ENCODE measurements around the gene STK40.
A peak's percentile ranks its signal among the peaks of the same experiment; 100 is the strongest.

The STK40 gene

DNA sequence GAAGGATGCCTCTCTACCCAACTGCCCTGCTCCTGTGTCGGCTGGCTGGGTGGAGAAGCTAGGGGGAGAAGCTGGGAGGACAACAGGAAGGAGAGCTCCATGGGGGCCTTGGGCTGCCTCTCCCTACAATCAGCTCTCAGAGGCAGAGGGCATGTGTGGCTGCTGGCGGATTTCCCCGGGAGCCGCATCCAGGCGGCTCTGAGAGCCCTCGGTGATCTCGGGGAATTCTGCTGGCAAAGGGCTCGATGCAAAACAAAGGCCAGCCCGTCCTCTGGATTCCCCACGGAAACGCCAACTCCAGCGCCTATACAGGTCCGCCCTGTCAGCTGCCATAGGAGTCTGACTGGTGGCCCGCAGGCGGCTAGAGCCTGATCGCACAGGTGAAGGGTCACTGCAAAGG, 35.9 kb downstream of the STK40 start:
- H3K36me3 Mint-ChIP-seq (ENCODE audit: low read depth) = peaks cover 34% of the 10 kb centered on the region
- H3K9me3 Mint-ChIP-seq = no peaks in the 10 kb centered on the region
- H3K27ac Mint-ChIP-seq = no peak overlapping the region
- no peak overlapping the region for H3K4me3 Mint-ChIP-seq
- no peaks in the 10 kb centered on the region for H3K27me3 Mint-ChIP-seq
- ATAC-seq (no peak), DNase-seq (no peak)
- peaks cover 32% of the 10 kb centered on the region for H3K4me1 Mint-ChIP-seq

DNA sequence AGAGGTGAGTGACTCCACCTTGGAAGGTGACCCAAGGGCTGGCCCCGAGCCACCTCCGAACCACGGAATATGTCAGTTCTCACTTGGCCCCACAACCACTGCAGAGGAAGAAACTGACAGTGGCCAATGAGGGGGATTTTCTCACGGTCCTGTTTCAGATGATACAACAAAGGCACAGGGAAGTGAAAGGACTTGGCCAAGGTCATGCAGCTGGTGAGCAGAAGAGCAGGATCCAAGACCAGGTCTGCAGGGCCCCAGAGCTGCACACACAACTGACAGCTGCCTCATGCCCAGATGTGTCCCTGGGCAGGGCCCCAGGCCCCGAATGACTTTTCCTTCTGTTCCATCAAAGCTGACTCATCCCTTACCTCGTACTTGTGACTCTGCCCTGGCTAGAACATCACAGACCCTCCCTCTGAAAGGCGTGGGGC, 36.5 kb downstream of the STK40 start:
- peak; percentile 31 for ATAC-seq
- peaks cover 30% of the 10 kb centered on the region for H3K36me3 Mint-ChIP-seq (ENCODE audit: low read depth)

DNA sequence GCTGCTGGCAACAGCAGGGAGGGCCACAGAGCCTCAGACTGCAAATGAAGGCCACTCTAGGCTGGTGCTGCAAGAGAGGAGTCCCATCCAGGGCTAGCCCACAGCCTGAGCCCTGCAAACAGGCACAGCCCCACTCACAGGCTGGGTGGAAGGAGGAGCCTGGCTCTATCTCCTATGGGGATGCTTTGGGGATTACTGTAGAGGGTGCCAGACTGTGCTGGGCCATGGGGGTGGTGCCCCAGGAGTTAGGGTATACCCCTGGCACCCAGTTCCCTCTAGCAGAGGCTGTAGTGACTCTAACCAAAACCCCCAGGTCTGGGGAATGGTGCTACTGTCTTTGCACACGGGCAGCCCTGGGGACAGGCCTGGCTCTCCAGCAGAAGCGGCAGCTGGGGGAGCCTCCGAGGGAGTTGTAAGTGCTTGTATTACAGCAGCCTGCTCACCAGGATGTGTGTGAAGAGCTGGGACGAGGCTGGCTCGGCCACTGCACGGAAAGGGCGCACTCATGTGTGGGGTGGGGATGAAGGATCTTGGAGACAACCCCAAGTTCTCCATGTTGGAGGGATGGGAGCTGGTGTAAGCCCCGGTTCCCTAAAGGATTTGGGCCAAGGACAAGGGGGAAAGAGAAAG, 38.9 kb downstream of the STK40 start:
- ATAC-seq (no peak), DNase-seq (no peak)
- no peak overlapping the region for H3K27ac Mint-ChIP-seq
- H3K9me3 Mint-ChIP-seq = no peaks in the 10 kb centered on the region
- no peak overlapping the region for H3K4me3 Mint-ChIP-seq
- H3K36me3 Mint-ChIP-seq (ENCODE audit: low read depth) = peaks cover 20% of the 10 kb centered on the region
- H3K4me1 Mint-ChIP-seq = peaks cover 25% of the 10 kb centered on the region
- no peaks in the 10 kb centered on the region for H3K27me3 Mint-ChIP-seq

More for the DNA sequence above, 36.5 kb downstream of the STK40 start:
- no peak overlapping the region for H3K4me3 Mint-ChIP-seq
- no peaks in the 10 kb centered on the region for H3K27me3 Mint-ChIP-seq
- no peak for DNase-seq
- H3K27ac Mint-ChIP-seq = no peak overlapping the region
- peaks cover 32% of the 10 kb centered on the region for H3K4me1 Mint-ChIP-seq
- no peaks in the 10 kb centered on the region for H3K9me3 Mint-ChIP-seq

DNA sequence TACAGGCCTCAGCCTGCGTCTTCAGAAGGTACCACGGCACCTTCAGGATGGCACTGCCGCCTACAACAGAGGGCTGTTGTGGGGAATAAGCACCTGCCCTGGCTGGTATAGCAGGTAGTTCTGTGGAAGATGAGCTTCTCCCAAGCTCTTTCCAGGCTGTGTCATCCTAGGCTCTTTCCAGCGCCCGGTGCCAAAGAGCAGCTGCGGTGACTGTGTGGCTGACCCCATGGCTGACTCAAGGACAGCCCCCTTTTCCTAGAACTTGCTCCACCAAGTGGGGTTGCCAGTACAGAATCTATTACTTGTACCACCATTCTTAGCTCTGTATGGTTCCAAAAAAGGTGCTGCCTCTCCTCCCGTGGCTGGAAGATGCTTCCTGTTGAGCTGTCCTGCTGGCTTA, 40.4 kb downstream of the STK40 start:
- Mint-ChIP-seq H3K4me3 (no peak overlapping the region), H3K4me1 (peaks cover 10% of the 10 kb centered on the region), H3K27ac (no peak overlapping the region), H3K9me3 (no peaks in the 10 kb centered on the region), H3K36me3 (ENCODE audit: low read depth) (peaks cover 18% of the 10 kb centered on the region), H3K27me3 (no peaks in the 10 kb centered on the region)
- ATAC-seq (no peak), DNase-seq (no peak)

DNA sequence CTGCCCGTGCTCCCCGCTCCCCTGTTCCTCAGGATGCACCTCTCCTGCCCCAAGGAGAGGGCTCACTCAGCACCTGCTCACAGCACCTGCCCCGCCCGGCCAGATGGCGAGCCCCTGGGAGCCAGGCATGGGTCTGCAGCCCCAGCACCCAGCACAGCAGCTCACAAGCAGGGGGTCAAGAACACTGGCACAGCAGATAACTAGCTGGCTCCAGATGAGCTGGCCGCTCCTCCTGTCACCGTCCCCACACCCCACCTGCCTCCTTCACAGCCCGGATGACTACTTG, 41.4 kb downstream of the STK40 start:
- no peak for ATAC-seq
- no peaks in the 10 kb centered on the region for H3K9me3 Mint-ChIP-seq
- H3K27me3 Mint-ChIP-seq = no peaks in the 10 kb centered on the region
- H3K27ac Mint-ChIP-seq = no peak overlapping the region
- peaks cover 4% of the 10 kb centered on the region for H3K4me1 Mint-ChIP-seq
- DNase-seq = no peak
- H3K4me3 Mint-ChIP-seq = no peak overlapping the region
- H3K36me3 Mint-ChIP-seq (ENCODE audit: low read depth) = peaks cover 17% of the 10 kb centered on the region

DNA sequence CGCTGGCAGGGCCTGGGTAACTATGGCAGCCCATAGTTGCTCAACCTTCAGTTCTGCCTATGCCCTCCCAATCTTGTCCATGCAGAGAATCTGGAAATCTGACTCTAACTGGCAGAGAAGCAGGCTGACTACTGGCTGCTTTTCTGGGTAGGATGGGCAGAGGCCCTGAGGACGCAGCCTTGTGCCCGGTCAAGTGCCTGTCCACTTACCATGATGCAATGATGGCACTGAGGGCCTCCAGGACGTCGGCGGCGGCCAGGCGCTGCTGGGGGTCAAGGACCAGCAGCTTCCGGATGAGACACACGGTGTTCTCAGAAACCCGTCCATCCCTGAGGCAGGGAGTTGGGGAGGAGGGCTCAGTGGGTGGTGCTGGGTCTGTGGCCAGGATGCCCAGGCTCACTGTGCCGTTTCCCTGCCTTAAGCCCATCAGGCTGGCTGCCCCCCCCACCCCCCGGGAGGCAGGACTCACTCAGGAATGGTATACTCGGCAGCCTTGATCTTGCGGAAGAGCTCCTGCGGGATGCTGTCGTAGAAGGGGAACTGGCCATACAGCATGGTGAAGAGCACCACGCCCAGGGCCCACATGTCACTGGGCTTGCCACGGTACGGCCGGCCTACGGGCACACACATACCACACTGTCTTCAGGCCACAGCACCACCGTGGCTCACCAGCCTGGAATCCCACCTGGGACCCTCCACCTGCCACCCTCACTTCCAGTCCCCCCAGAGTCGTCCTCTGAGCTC, 41.9 kb downstream of the STK40 start:
- H3K36me3 Mint-ChIP-seq (ENCODE audit: low read depth) = peaks cover 17% of the 10 kb centered on the region
- no peaks in the 10 kb centered on the region for H3K9me3 Mint-ChIP-seq
- DNase-seq (no peak), ATAC-seq (no peak)
- H3K4me3 Mint-ChIP-seq = no peak overlapping the region
- H3K4me1 Mint-ChIP-seq = no peaks in the 10 kb centered on the region
- H3K27ac Mint-ChIP-seq = no peak overlapping the region
- no peaks in the 10 kb centered on the region for H3K27me3 Mint-ChIP-seq

DNA sequence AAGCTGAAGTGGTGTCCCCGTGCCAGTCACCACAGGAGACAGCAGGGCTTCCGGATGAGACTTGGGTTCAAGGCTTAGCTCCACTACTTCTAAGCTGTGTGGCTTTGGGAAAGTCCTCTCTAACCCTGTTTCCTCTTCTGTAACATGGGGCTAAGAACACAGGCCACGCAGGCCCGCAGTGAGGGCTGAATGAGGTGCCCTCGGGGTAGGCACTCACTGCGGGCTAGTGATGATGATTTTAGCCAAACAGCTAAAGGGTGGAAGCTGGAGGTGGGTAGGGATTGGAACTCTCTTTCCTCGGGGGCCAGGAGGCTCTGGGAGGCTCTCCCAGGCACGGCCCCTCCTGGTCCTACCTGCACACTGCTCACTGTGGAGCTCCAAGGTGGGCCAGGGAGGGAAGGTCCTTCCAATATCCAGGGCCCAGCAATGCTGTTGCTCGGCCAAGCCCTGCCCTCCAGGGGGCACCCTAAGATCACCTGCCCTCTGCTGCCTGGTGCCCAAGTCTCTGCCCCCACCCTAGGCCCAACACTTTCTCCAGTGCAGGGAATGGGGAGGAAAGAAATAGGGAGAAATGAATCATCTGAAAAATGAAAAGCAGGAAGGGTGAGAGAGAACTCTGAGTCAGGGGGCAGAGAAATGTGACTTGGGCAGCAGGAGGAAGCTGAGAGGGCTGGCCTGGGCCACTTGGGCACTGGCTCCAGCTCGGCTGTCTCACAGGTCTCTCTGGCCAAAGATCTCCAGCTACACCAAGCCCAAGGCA, 43.1 kb downstream of the STK40 start:
- Mint-ChIP-seq H3K4me1 (no peaks in the 10 kb centered on the region), H3K27me3 (no peaks in the 10 kb centered on the region), H3K4me3 (no peak overlapping the region), H3K27ac (no peak overlapping the region), H3K9me3 (no peaks in the 10 kb centered on the region), H3K36me3 (ENCODE audit: low read depth) (peaks cover 9% of the 10 kb centered on the region)
- DNase-seq (peak; percentile 63), ATAC-seq (peak; percentile 57)

DNA sequence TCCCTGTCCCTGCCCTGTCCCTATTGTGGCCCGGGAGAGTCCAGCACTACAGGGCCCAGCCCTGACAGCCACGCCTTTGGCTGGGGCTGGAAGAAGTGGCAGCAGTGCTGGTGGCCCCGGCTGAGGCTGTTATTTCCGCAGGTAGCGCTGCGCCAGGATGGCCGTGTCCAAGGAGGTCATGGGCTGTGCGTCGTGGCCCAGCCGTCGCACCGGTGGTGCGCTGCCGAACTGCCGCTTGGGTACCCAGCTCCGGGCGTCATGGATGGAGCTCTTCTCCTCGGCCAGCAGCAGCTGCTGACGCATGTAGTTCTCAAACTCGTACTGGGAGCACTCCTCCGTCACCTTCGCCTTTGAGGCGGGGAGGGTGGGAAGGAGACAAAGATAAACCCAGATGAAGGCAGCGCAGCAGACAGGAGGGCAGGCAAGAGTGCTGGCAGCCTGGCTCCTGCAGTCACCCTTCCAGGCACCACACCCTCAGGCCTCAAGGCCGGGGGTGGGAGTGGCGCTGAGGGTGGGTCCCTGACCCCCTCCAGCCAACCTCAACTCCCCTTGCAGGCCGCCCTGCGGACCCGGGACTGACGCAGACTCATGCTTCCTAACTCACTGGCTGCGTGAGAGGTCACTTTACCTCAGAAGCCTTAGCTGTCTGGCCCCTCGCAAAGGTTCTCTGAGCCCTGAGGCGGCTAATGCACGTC, 44.0 kb downstream of the STK40 start:
- no peak overlapping the region for H3K4me3 Mint-ChIP-seq
- no peak overlapping the region for H3K27ac Mint-ChIP-seq
- no peak for ATAC-seq
- H3K27me3 Mint-ChIP-seq = no peaks in the 10 kb centered on the region
- H3K4me1 Mint-ChIP-seq = no peaks in the 10 kb centered on the region
- H3K9me3 Mint-ChIP-seq = no peaks in the 10 kb centered on the region
- DNase-seq = no peak
- peaks cover 3% of the 10 kb centered on the region for H3K36me3 Mint-ChIP-seq (ENCODE audit: low read depth)

DNA sequence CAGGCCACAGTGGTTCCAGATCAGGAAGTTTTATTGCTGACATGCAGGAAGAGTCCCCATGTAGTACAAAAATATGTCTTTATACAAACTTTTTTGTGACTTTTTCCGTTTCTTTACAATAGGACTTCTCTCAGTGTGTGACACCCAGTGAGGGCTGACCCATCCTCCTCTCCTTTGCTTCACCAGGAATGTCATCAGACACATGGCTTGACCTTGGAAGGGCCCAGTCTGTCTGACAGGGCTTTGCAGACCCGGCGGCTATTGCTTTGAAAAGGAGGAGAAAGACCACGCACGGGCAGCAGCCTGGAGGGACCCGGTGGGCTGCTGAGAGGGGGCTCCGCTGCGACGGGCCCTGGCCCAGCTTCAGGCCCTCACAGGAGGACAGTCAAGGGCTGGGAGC, 46.1 kb downstream of the STK40 start:
- H3K27ac Mint-ChIP-seq = no peak overlapping the region
- H3K4me3 Mint-ChIP-seq = no peak overlapping the region
- no peak for DNase-seq
- no peaks in the 10 kb centered on the region for H3K27me3 Mint-ChIP-seq
- no peaks in the 10 kb centered on the region for H3K9me3 Mint-ChIP-seq
- no peak for ATAC-seq
- no peaks in the 10 kb centered on the region for H3K36me3 Mint-ChIP-seq (ENCODE audit: low read depth)
- no peaks in the 10 kb centered on the region for H3K4me1 Mint-ChIP-seq

DNA sequence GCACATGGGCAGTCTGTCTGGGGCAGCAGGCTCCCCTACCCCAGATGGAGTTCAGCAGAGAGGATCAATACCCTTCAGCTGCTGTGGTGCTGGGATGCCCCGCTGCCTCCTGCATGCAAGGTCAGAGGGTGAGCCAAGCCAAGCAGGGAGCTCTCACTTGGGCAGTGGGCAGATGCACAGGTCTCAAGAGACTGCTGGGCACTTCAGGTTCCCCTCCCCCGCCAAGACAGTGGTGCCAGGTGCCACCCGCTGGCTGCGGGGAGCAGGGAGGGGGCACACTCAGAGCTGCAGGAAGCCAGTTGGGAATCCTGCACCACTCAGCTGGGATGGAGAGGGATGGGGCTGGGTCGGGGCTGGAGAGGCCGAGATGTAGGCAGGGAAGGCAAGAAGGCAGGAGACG, 46.5 kb downstream of the STK40 start:
- Mint-ChIP-seq H3K27ac (no peak overlapping the region), H3K4me3 (no peak overlapping the region), H3K9me3 (no peaks in the 10 kb centered on the region), H3K36me3 (ENCODE audit: low read depth) (no peaks in the 10 kb centered on the region), H3K4me1 (no peaks in the 10 kb centered on the region), H3K27me3 (no peaks in the 10 kb centered on the region)
- ATAC-seq = no peak
- no peak for DNase-seq

DNA sequence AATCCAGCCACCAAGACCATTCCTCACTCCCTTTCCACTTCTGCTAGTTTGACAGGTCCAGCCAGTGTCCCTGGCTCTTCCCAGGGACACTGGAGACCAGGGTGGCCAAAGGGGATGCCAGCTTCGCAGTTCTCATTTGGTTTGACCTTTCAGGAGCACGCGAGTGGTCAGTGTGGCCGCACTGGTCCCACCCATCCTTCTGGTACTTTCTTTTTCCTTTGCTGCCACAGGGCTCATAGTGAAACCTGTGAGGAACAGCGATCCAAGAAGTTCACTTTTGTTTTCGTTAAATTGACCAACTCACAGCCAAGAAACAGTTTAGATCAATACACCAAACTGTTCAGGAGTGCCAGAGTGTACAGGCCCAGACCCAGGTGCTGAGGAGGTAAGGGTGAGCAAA, 47.9 kb downstream of the STK40 start:
- DNase-seq = no peak
- no peak for ATAC-seq
- Mint-ChIP-seq H3K4me3 (no peak overlapping the region), H3K4me1 (no peaks in the 10 kb centered on the region), H3K27me3 (no peaks in the 10 kb centered on the region), H3K9me3 (no peaks in the 10 kb centered on the region), H3K36me3 (ENCODE audit: low read depth) (no peaks in the 10 kb centered on the region), H3K27ac (no peak overlapping the region)

DNA sequence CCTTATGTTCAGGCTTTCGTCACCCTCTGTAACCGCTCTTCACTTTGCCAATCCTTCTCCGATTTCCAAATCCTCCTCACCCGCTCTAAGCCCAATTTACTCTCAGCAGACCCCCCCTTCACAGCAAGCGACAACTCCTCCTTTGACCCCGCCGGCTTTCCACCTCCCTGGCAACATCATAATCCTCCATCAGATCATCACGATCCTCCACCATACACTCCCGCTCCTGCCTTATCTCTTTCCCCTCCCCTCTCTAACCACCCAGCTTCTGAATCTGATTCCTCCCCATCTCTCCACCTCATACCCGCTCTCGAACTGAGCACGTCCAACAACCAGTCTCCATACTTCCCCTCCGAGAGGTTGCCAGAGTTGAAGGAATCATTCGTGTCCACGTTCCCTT, 54.8 kb downstream of the STK40 start:
- no peak overlapping the region for H3K27ac Mint-ChIP-seq

DNA sequence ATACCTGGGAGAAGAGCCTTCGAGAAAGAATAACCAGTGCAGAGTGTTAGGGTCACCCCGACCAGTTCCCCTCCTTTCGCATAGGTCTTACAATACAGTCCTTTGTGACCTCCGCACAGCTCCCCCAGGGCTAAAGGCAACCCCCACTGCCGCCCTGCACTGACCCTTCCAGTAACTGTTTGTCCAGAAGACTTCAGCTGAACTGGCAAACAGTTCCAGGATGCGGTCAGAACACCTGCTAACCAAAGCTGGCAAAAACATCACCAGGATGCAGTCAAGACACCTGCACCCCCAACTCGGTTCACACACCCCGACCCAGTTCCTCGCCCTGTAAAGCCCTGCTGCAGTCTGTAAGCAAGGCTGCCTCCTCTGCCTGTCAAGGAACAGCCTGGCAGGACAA, 55.9 kb downstream of the STK40 start:
- Mint-ChIP-seq H3K9me3 (no peaks in the 10 kb centered on the region), H3K4me3 (no peak overlapping the region), H3K27me3 (peaks cover 6% of the 10 kb centered on the region), H3K27ac (no peak overlapping the region), H3K4me1 (peaks cover 5% of the 10 kb centered on the region), H3K36me3 (ENCODE audit: low read depth) (no peaks in the 10 kb centered on the region)
- DNase-seq (no peak), ATAC-seq (no peak)

More for the DNA sequence above, 54.8 kb downstream of the STK40 start:
- Mint-ChIP-seq H3K27me3 (peaks cover 2% of the 10 kb centered on the region), H3K9me3 (no peaks in the 10 kb centered on the region), H3K4me3 (no peak overlapping the region), H3K36me3 (ENCODE audit: low read depth) (no peaks in the 10 kb centered on the region), H3K4me1 (peaks cover 5% of the 10 kb centered on the region)
- DNase-seq (no peak), ATAC-seq (no peak)

DNA sequence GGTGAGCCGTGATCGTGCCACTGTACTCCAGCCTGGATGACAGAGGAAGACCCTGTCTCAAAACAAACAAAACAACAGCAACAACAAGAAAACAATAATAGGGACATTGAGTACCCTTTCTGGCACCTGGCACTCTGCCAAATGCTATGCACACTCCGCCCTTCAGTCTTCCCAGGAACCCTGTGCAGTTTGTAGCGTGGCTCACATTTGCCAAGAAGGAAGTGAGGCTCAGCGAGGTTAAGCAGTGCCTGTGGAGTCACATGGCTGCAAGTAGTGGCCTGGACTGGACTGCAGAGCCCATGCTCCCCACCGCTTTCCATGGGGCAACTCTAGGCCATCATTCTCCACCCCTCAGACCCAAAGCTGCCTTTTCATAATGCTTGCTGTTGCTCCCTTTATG, 57.0 kb downstream of the STK40 start:
- Mint-ChIP-seq H3K9me3 (no peaks in the 10 kb centered on the region), H3K27ac (no peak overlapping the region), H3K36me3 (ENCODE audit: low read depth) (no peaks in the 10 kb centered on the region), H3K4me3 (no peak overlapping the region), H3K4me1 (peaks cover 15% of the 10 kb centered on the region), H3K27me3 (peaks cover 9% of the 10 kb centered on the region)
- DNase-seq (no peak), ATAC-seq (no peak)

DNA sequence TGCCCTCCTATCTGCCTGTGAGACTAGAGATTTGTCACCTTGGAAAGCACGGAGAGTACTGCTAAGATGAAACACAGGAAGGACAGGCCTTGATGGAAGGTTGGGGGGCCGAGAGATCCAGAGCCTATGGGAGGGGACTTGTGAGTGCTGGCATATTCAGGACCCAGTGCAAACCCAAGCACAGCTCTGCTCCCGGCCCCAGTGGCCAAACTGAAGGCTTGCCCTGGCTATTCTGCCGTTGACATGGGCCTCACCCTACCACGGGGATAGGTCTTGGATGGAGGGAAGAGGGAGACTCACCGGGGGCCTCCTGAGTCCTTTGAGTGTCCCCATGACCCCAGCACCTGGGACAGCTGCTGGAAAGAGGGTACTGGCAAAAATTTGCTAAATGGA, 57.6 kb downstream of the STK40 start:
- Mint-ChIP-seq H3K27me3 (peaks cover 9% of the 10 kb centered on the region), H3K36me3 (ENCODE audit: low read depth) (no peaks in the 10 kb centered on the region), H3K27ac (no peak overlapping the region), H3K4me1 (peaks cover 16% of the 10 kb centered on the region), H3K4me3 (no peak overlapping the region), H3K9me3 (no peaks in the 10 kb centered on the region)
- ATAC-seq (no peak), DNase-seq (no peak)

Measured in activated naive CD8-positive, alpha-beta T cell treated with anti-CD3 and anti-CD28 coated beads, Interleukin-2, amount 50 U/mL, for 24 hours (primary cell).